GM12878 (cell line): ENCODE measurements around the gene HMGCS1. TPM values are rescaled to one million over a fixed set of nuclear protein-coding genes. Genes with fewer than 3 reads are reported as not detected.
A peak's percentile ranks its signal among the peaks of the same experiment; 100 is the strongest.

ENCODE experiments used
- ATAC-seq: fragments of 200-7000 bp; cut with Tn5 transposase; 3 replicates; pipeline ENCODE4 v1.9.1; 2020; ENCODE audit warnings: mild to moderate bottlenecking, moderate library complexity
- BruUV-seq: library from RNA; stranded (reverse); fragments of 400-500 nt; replicated peaks from 2 replicates; lab custom pipeline; 2021; lab: Mats Ljungman, UMichigan
- CTCF ChIA-PET: fragments of 300-600 bp; sonication (Branson Sonifier 250); formaldehyde crosslinking; extraction: SDS; loops from one replicate; lab custom pipeline; 2021; ENCODE audit warnings: inconsistent platforms; lab: Yijun Ruan, JAX
- POLR2A ChIA-PET: fragments of 350-600 bp; formaldehyde crosslinking; extraction: SDS; loops from one replicate; lab custom pipeline; 2021; ENCODE audit warnings: inconsistent platforms; lab: Charles Lee
- RAD21 ChIA-PET: fragments of 300-600 bp; sonication (Branson Sonifier 250); formaldehyde crosslinking; loops from one replicate; lab custom pipeline; 2023; ENCODE audit warnings: antibody characterized with exemption; ENCODE audit not compliant: unreplicated experiment; lab: Charles Lee
- SMC1A ChIA-PET: fragments of 300-600 bp; sonication (Branson Sonifier 250); formaldehyde crosslinking; loops from one replicate; lab custom pipeline; 2023; ENCODE audit not compliant: unreplicated experiment, uncharacterized antibody; lab: Charles Lee
- DNase-seq: peaks from one replicate; pipeline ENCODE4 v3.0.0-alpha.2; 2011; ENCODE audit warnings: low read depth, low spot score
- FAIRE-seq: peaks from 3 replicates; lab custom pipeline; 2011; peaks lifted over from hg19 to GRCh38; lab: Jason Lieb, UNC
- H2AFZ ChIP-seq: 2 replicates; pipeline ENCODE4 v1.6.0; 2011; ENCODE audit warnings: low read depth, low read length, control low read depth; ENCODE audit not compliant: control insufficient read depth
- H3K27ac ChIP-seq: 2 replicates; pipeline ENCODE4 v1.5.1; 2011; ENCODE audit warnings: control low read depth; ENCODE audit not compliant: control insufficient read depth, insufficient read depth
- H3K27me3 ChIP-seq, 2 experiments: replicated peaks in 1 of 2; 2 replicates each; pipeline versions ENCODE4 v1.6.0 to v1.6.1; 2011; ENCODE audit warnings: low read length in 1 of 2; ENCODE audit not compliant: control insufficient read depth in 2 of 2, insufficient read depth in 2 of 2
- H3K36me3 ChIP-seq, 2 experiments: 2 replicates each; pipeline ENCODE4 v1.5.1; 2011; ENCODE audit warnings: low read length in 1 of 2; ENCODE audit not compliant: control insufficient read depth in 2 of 2, insufficient read depth in 2 of 2
- H3K4me1 ChIP-seq: 2 replicates; pipeline ENCODE4 v1.6.1; 2011; ENCODE audit warnings: mild to moderate bottlenecking, low read length, moderate library complexity, mixed read lengths; ENCODE audit not compliant: control insufficient read depth, insufficient read depth
- H3K4me2 ChIP-seq: 2 replicates; pipeline ENCODE4 v1.6.0; 2011; ENCODE audit warnings: control low read depth; ENCODE audit not compliant: control insufficient read depth, insufficient read depth
- H3K4me3 ChIP-seq: fragments of 200-600 bp; sonication (generic); 2 replicates; pipeline ENCODE4 v1.5.1; 2016
- H3K79me2 ChIP-seq: 2 replicates; pipeline ENCODE4 v1.6.0; 2011; ENCODE audit warnings: low read length; ENCODE audit not compliant: control insufficient read depth, insufficient read depth
- H3K9ac ChIP-seq: 2 replicates; pipeline ENCODE4 v1.8.0; 2011; ENCODE audit warnings: low read length, control low read depth, mixed read lengths; ENCODE audit not compliant: control insufficient read depth, insufficient read depth
- H3K9me3 ChIP-seq: replicated peaks from 3 replicates; pipeline ENCODE4 v1.5.1; 2011; ENCODE audit warnings: mild to moderate bottlenecking, low read length; ENCODE audit not compliant: control insufficient read depth, insufficient read depth
- H4K20me1 ChIP-seq: 2 replicates; pipeline ENCODE4 v1.6.0; 2011; ENCODE audit not compliant: control insufficient read depth, insufficient read depth
- BCLAF1 ChIP-seq: fragments of 450-650 bp; IDR thresholded peaks from 2 replicates; pipeline ENCODE4 v1.6.1; 2017; ENCODE audit warnings: antibody characterized with exemption, mild to moderate bottlenecking, moderate library complexity
- E4F1 ChIP-seq: fragments of 450-650 bp; IDR thresholded peaks from 2 replicates; pipeline ENCODE4 v1.6.1; 2018; ENCODE audit warnings: borderline replicate concordance, mild to moderate bottlenecking; ENCODE audit not compliant: partially characterized antibody
- EP300 ChIP-seq, 2 experiments: fragments of 150-350 bp in 1 of 2; IDR thresholded peaks; 2 replicates each; pipeline ENCODE4 v1.6.1; 2011 to 2012; ENCODE audit warnings: low read depth in 2 of 2, low read length in 2 of 2, borderline replicate concordance in 1 of 2, improper control_type of control experiment in 1 of 2, inconsistent platforms in 1 of 2; ENCODE audit not compliant: control insufficient read depth in 1 of 2
- IRF4 ChIP-seq: IDR thresholded peaks from 2 replicates; pipeline ENCODE4 v1.6.1; 2011; ENCODE audit warnings: low read depth, low read length
- LARP7 ChIP-seq: fragments of 450-650 bp; IDR thresholded peaks from 2 replicates; pipeline ENCODE4 v1.6.1; 2017; ENCODE audit warnings: mild to moderate bottlenecking
- MXI1 ChIP-seq: fragments of 150-350 bp; IDR thresholded peaks from 2 replicates; pipeline ENCODE4 v1.6.1; 2011; ENCODE audit warnings: low read depth, mild to moderate bottlenecking, inconsistent platforms, low read length, improper control_type of control experiment
- RELB ChIP-seq: fragments of 450-650 bp; IDR thresholded peaks from 2 replicates; pipeline ENCODE4 v1.6.1; 2017; ENCODE audit warnings: low read depth, mild to moderate bottlenecking, moderate library complexity
- SMARCA5 ChIP-seq: fragments of 450-650 bp; IDR thresholded peaks from 2 replicates; pipeline ENCODE4 v1.6.1; 2017; ENCODE audit warnings: mild to moderate bottlenecking
- ZBTB4 ChIP-seq: fragments of 450-650 bp; formaldehyde crosslinking; IDR thresholded peaks from 2 replicates; pipeline ENCODE4 v1.4.0; 2022; ENCODE audit warnings: mild to moderate bottlenecking, moderate library complexity
- ZNF274 ChIP-seq: IDR thresholded peaks from one replicate; pipeline ENCODE4 v1.8.0; 2011; ENCODE audit not compliant: insufficient read length, insufficient read depth
- in situ Hi-C: fragments of 300-500 bp; cut with MboI; formaldehyde crosslinking; loops from 9 replicates; pipeline ENCODE4 v1.14.3; 2018; ENCODE audit warnings: mixed read lengths
- intact Hi-C: fragments of 100-400 bp; cut with micrococcal nuclease; formaldehyde crosslinking; loops from one replicate; pipeline ENCODE4 v1.14.2; 2022; ENCODE audit not compliant: unreplicated experiment
- polyA plus RNA-seq, 11 experiments: library from polyadenylated mRNA; depleted of rRNA in 4 of 11; unstranded in 6 of 11; stranded (reverse) in 5 of 11; fragments of >200 nt; fragmentation: Nextera tagmentation in 4 of 11; fragmentation: Illumina TruSeq in 1 of 11; extraction: Ambion mirVana in 4 of 11; extraction: Trizol in 1 of 11; gene quantifications; 1 replicate in 1 of 11; 2 replicates in 10 of 11; pipeline versions ENCODE4 v1.2.1 to v1.2.3, GENCODE V29; 2011 to 2016; ENCODE audit warnings: inconsistent platforms in 2 of 11, missing spikeins in 2 of 11, low read depth in 1 of 11
- total RNA-seq, 4 experiments: library from RNA; depleted of rRNA in 3 of 4; stranded (reverse); fragments of >200 nt in 3 of 4; fragmentation: Illumina TruSeq in 1 of 4; extraction: Trizol in 1 of 4; gene quantifications; 2 replicates each; pipeline versions ENCODE4 v1.2.1 to v1.2.3, GENCODE V29; 2013 to 2021

The HMGCS1 gene
- total and polyA plus RNA-seq, 10 of the 15 experiments (the other 5 are each of a cell fraction or from before 2014, with no cell fraction given) = 24.0 to 193 (median 108) TPM

- CTCF ChIA-PET = interaction anchor here (1.0 to 2.6 kb wide), 5 partner anchors 15 to 207 kb away, joined by 3 to 10 read pairs (median 3); no protein-coding TSS in a partner anchor
- H3K27ac ChIP-seq = 0 out of 2 replicates have a peak overlapping the region, but pooled peaks have one; percentile 5
- peak overlapping the region; percentile 64 for H3K4me3 ChIP-seq
- intact Hi-C loops (loop anchor here (2.0 to 10.0 kb wide), 6 partner anchors 173 to 405 kb away; partner anchors contain the start of genes NNT, TMEM267 and ZNF131), in situ Hi-C loops (no loop called here)
- peaks cover 85% of the 10 kb centered on the region for H3K79me2 ChIP-seq
- no peaks in the 10 kb centered on the region for H4K20me1 ChIP-seq
- peaks cover 11% of the 10 kb centered on the region for H3K4me1 ChIP-seq
- peak overlapping the region; percentile 31 for H3K4me2 ChIP-seq
- no peak for FAIRE-seq
- RAD21 ChIA-PET = interaction anchor here (1.0 to 2.0 kb wide), 2 partner anchors 80 to 207 kb away, joined by 4 to 7 read pairs; no protein-coding TSS in a partner anchor
- H3K9me3 ChIP-seq = no peaks in the 10 kb centered on the region; the same call in 2 of the 3 replicates
- SMC1A ChIA-PET = interaction anchor here (1.0 to 2.9 kb wide), 5 partner anchors 10 to 204 kb away, joined by 3 to 12 read pairs (median 7); no protein-coding TSS in a partner anchor
- no peak for DNase-seq
- no TSS peak for BruUV-seq
- no peak for ATAC-seq
- H3K27me3 ChIP-seq = no peaks in the 10 kb centered on the region
- H2AFZ ChIP-seq = no peak overlapping the region
- POLR2A ChIA-PET = interaction anchor here (1.0 kb wide), 1 partner anchor 188 kb away, joined by 3 read pairs; no protein-coding TSS in a partner anchor
- H3K36me3 ChIP-seq = peaks cover 0 to 7% of the 10 kb centered on the region in 2 experiments; a peak in 1 of 4 replicates
- H3K9ac ChIP-seq = peak overlapping the region; percentile 15
- TF ChIP-seq ZBTB4 (no peak), BCLAF1 (no peak), MXI1 (no peak), ZNF274 (no peak), RELB (no peak), E4F1 (no peak), LARP7 (no peak), IRF4 (no peak), EP300 (IDR thresholded peaks at IDR 0.05; ENCODE audit: borderline replicate concordance in 1 of 2, control insufficient read depth in 1 of 2, low read depth in 2 of 2, low read length in 2 of 2) (no peak), SMARCA5 (no peak)
Measured at GRCh38 chr5:43309637-43310036, 3.6 kb downstream of the HMGCS1 start.
